SK-N-MC (cell line): Measurements from ENCODE around the gene DPM1.
A peak's percentile ranks its signal among the peaks of the same experiment; 100 is the strongest.

Experiments used
- DNase-seq: peaks from one replicate; pipeline ENCODE4 v3.0.0-alpha.2; 2011; ENCODE audit warnings: low read depth, low spot score
- H3K27ac ChIP-seq: fragments of 200-600 bp; sonication (generic); 2 replicates; pipeline ENCODE4 v1.5.1; 2016; ENCODE audit warnings: mixed run types
- H3K36me3 ChIP-seq: fragments of 200-600 bp; sonication (generic); 2 replicates; pipeline ENCODE4 v1.6.1; 2017; ENCODE audit warnings: antibody characterized with exemption, low read length, mixed read lengths; ENCODE audit not compliant: insufficient read depth
- H3K4me3 ChIP-seq: fragments of 200-600 bp; sonication (generic); 2 replicates; pipeline ENCODE4 v1.5.1; 2016
- H3K9ac ChIP-seq: fragments of 200-600 bp; sonication (generic); 2 replicates; pipeline ENCODE4 v1.8.0; 2017; ENCODE audit warnings: mixed run types, mixed read lengths; ENCODE audit not compliant: insufficient read length
- H3K9me3 ChIP-seq: fragments of 200-600 bp; sonication (generic); 2 replicates; pipeline ENCODE4 v1.6.1; 2017; ENCODE audit warnings: low read depth, mild to moderate bottlenecking, antibody characterized with exemption, low read length, moderate library complexity, mixed read lengths
- EZH2 ChIP-seq: fragments of 200-600 bp; sonication (generic); IDR thresholded peaks from one replicate; pipeline ENCODE4 v1.6.1; 2017; ENCODE audit warnings: antibody characterized with exemption
- FOXP2 ChIP-seq: optimal IDR thresholded peaks from 2 replicates; pipeline ENCODE3; 2011; ENCODE audit warnings: mild to moderate bottlenecking, moderate library complexity; ENCODE audit not compliant: insufficient read depth; ENCODE audit errors: extremely low read length, control extremely low read depth
- POLR2AphosphoS5 ChIP-seq: IDR thresholded peaks from 2 replicates; pipeline ENCODE4 v1.6.1; 2012; ENCODE audit warnings: mild to moderate bottlenecking, low read depth, low read length, borderline replicate concordance

Gene DPM1

DNA sequence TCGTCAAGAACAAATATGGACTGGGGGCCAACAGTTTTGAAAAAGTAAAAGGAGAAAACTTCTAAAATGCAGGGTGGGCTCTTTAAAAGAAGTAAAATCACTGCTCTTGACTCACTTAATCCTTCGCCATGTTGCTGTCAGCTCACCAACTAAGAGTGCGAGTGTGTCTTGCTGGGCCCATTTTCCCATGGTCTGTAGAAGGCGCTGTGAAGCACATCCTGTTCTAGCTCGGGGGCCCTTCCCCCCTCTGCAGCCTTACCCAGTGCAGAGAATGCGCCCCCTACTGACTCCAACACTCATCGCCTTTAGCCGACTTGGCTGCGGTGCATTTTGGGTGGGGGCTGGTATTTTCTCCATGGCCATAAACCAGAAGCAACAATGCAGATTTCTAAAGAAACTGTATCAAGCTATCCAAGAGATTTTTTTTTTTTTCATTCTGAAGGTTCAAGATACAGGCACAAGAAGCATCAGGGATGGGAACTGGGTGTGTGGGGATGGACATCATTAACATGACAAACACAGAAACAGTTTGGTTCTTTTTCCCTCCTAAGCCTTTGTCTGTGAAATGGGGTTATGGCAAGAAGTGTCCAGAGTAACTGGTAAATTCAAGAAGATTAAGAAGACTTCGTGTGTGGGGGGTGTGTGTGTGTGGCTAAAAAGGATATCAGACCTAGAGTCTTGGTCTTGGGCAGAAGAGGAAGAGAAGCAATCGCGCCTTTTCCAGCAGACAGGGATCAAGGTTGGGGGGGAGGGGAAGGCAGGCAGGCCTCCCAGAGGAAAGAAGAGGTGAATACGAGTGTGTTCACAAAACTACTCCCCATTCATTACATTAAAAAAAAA, 28.8 kb downstream of the DPM1 start:
- H3K36me3 ChIP-seq: peaks cover 61% of the 10 kb centered on the region
- DNase-seq: peak; percentile 95

DNA sequence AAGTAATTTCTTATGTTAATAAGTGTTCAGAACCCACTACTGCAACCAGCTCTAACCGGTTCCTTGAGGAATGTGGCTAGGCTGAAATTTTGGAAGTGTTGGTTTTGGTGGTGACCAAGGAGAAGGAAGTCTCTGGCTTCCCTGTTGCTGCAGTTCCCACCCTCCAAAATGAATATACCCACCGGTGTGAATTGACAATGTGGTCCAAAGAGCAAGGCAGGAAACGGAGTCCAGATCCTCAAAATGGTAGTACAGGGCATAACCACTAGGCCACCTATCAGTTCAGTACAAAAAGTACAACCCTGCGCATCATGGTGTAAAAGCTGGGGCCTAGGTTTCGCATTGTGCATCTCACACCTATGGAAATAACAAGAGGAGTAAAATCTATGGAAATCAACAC, 29.9 kb downstream of the DPM1 start:
- no peak for DNase-seq
- H3K27ac ChIP-seq: 0 out of 2 replicates have a peak overlapping the region, but pooled peaks have one; percentile 4
- no peak overlapping the region for H3K9ac ChIP-seq

More for the DNA sequence above, 28.8 kb downstream of the DPM1 start:
- Histone ChIP-seq H3K9me3 (no peaks in the 10 kb centered on the region), H3K9ac (peak overlapping the region; percentile 91), H3K4me3 (peak overlapping the region; percentile 91), H3K27ac (peak overlapping the region; percentile 82)
- TF ChIP-seq POLR2AphosphoS5: peak; percentile 40
- no peak for TF ChIP-seq EZH2
- peak; percentile 79 for TF ChIP-seq FOXP2

DNA sequence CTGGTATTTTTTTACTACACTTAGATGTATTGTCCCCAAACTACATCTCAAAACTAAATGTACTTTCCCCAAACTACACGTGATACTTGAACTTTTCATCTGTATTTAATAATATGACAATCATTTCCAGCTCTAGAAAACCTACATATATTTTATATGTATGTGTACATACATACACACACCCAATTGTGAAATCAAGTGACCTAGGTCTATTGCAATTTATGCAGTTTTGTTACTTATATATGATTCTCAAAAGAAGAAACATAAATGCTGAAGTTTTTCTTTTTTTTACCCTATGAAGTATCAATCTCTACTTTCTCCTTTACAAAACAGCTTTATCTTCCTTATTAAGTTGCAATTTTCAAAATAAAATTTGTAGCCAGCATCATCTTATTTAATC, 31.8 kb downstream of the DPM1 start:
- Histone ChIP-seq H3K36me3 (peaks cover 65% of the 10 kb centered on the region), H3K9me3 (no peaks in the 10 kb centered on the region), H3K4me3 (no peak overlapping the region), H3K9ac (no peak overlapping the region), H3K27ac (peak overlapping the region; percentile 32; the same call in 1 of the 2 replicates)
- no peak for TF ChIP-seq POLR2AphosphoS5
- no peak for TF ChIP-seq FOXP2
- TF ChIP-seq EZH2: no peak
- DNase-seq: no peak

More for the DNA sequence above, 29.9 kb downstream of the DPM1 start:
- TF ChIP-seq EZH2 (no peak), FOXP2 (no peak), POLR2AphosphoS5 (no peak)
- Histone ChIP-seq H3K36me3 (peaks cover 62% of the 10 kb centered on the region), H3K9me3 (no peaks in the 10 kb centered on the region), H3K4me3 (peak overlapping the region; percentile 91)

DNA sequence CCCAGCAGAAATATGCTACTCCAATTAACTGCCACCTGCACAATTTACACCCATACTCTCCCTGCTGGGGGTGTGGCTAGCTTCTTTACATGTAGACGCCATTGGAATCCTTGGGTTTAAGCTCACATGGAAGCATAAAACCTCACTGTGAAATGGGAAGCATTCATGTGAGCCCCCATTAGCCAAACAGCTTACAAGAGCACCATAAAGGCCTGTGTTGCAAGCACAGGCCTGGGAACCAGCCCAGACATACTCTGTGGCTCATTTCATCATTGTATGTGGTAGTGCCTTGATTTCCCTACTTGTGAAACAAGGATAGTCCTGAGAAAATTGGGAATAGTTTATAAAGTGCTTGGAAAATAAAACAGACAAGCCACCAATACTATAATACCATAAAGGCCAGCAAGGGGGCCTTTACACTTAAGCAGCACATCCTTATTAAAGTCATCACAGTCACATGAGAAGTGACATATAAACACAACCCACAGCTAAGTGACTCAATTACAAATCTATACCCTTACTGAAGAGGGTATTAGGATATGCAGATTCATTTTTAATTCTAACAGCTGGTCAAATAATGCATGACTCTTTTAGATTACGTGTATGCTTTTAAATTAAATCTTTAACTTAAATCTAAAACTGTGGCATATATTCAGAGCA, 33.9 kb downstream of the DPM1 start:
- Histone ChIP-seq H3K9me3 (no peaks in the 10 kb centered on the region), H3K36me3 (peaks cover 78% of the 10 kb centered on the region), H3K4me3 (no peak overlapping the region), H3K27ac (no peak overlapping the region; the same call in 1 of the 2 replicates), H3K9ac (no peak overlapping the region)
- no peak for TF ChIP-seq EZH2
- no peak for TF ChIP-seq POLR2AphosphoS5
- no peak for TF ChIP-seq FOXP2
- no peak for DNase-seq

DNA sequence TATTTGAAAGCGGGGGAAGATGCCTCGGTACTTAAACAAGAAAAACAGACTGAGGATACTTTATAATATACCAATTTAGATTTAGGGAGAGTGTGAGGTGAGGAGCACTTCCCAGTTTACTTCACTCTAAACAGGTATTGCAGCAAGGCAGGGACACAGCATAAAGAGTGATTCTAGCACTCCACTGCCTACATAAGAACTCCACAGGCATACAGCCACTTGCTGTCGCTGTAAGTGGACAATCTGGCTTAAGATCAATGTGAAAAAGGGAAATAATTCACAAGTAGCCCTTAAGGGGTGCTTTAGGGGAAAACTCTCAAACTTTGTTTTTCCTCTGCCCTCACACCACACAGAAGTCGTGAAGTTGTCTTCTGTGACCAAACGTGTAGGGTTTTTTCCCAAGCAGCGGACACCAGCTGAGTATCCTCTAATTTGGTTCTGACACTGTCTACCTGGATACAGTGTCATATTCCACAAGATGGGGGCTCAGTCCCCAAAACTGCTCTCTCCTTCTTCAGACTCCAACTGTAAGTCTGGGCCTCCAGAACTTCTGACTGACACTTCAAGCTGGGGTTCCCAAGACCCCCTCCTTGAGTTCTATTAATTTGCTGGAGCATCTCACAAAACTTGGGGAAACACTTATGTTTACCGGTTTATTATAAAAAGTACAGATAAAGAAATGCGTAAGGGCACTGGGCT, 36.4 kb downstream of the DPM1 start:
- no peak overlapping the region for H3K4me3 ChIP-seq
- no peak for DNase-seq
- H3K9ac ChIP-seq: no peak overlapping the region
- peaks cover 59% of the 10 kb centered on the region for H3K36me3 ChIP-seq
- peak overlapping the region; percentile 45; the same call in 1 of the 2 replicates for H3K27ac ChIP-seq
- no peaks in the 10 kb centered on the region for H3K9me3 ChIP-seq
- TF ChIP-seq EZH2 (no peak), POLR2AphosphoS5 (no peak), FOXP2 (no peak)

DNA sequence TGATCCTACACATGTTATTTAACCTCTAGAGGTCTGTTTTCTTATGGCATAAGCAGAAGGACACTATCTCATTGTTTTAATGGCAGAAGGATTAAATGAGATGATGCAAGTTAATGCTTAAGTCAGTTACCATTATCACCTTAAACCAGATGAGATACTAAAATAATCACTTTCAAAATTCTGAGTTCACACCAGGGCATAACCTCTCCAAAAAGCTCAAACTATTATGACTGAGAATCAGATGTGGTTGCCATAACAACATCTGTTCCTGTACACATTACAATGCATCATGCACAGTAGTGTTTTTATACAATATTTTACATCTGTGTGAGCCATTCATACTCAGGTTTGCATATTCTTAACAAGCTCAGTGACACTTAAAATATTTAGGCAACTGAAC, 37.3 kb downstream of the DPM1 start:
- Histone ChIP-seq H3K27ac (0 out of 2 replicates have a peak overlapping the region, but pooled peaks have one; percentile 2), H3K9ac (no peak overlapping the region), H3K36me3 (peaks cover 57% of the 10 kb centered on the region), H3K4me3 (no peak overlapping the region), H3K9me3 (no peaks in the 10 kb centered on the region)
- TF ChIP-seq POLR2AphosphoS5 (no peak), FOXP2 (no peak), EZH2 (no peak)
- no peak for DNase-seq

DNA sequence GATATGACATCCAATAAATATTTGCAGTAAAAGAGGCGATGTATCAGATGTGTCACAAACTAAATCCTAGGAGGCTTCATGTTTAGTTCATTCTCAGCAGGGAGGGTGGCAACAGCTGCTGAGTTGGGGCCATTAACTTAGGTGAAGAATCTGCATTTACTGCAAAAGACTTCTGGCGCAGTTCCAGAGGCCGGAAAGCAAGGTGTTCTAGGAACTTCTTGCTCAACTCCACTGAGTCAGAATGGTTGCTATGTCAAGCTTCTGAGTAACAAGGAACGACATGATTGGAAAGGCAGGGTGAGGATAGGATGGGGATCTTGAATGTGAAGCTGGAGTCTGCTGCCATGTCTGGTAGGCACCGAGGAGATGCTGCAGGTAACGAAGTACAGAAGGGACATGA, 38.8 kb downstream of the DPM1 start:
- H3K27ac ChIP-seq: no peak overlapping the region

DNA sequence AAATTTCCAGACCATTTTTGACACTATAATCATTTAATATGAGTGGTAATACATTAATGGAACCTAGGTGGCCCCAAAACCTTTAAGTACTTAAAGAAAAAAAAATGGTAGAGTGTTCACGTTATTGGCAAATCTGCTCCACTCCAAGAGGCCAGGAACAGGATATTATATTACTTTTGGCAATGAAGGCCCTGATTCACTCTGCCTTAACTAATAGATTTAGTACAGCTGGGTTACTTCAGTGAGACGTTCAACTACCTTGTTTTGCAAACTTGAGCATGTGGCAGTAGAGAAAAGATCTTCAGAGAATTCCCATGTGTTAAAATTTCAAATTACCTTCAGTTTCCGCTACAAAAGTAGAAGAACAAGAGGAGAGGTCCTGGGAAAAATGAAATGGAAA, 39.9 kb downstream of the DPM1 start:
- H3K9ac ChIP-seq: no peak overlapping the region
- peak overlapping the region; percentile 74; the same call in 1 of the 2 replicates for H3K27ac ChIP-seq
- DNase-seq: no peak

More for the DNA sequence above, 38.8 kb downstream of the DPM1 start:
- TF ChIP-seq POLR2AphosphoS5 (no peak), FOXP2 (no peak), EZH2 (no peak)
- H3K4me3 ChIP-seq: no peak overlapping the region
- H3K9ac ChIP-seq: no peak overlapping the region
- H3K9me3 ChIP-seq: no peaks in the 10 kb centered on the region
- H3K36me3 ChIP-seq: peaks cover 46% of the 10 kb centered on the region
- no peak for DNase-seq

More for the DNA sequence above, 39.9 kb downstream of the DPM1 start:
- Histone ChIP-seq H3K4me3 (no peak overlapping the region), H3K36me3 (peaks cover 46% of the 10 kb centered on the region), H3K9me3 (no peaks in the 10 kb centered on the region)
- TF ChIP-seq FOXP2 (no peak), EZH2 (no peak), POLR2AphosphoS5 (no peak)
